K562 (cell line): ENCODE data around the gene SLC1A4. TPM values are rescaled to one million over a fixed set of nuclear protein-coding genes. Genes with fewer than 3 reads are reported as not detected.

Source experiments
- ATAC-seq: fragments of 200-7000 bp; cut with Tn5 transposase; 3 replicates; pipeline ENCODE4 v1.9.1; 2020; ENCODE audit warnings: moderate library complexity
- BruUV-seq: library from RNA; stranded (reverse); fragments of 400-500 nt; replicated peaks from 2 replicates; lab custom pipeline; 2021; lab: Mats Ljungman, UMichigan
- CTCF ChIA-PET: fragments of 300-600 bp; formaldehyde crosslinking; extraction: SDS; loops from one replicate; lab custom pipeline; 2021; ENCODE audit warnings: low intra/inter-chr PET ratio; lab: Yijun Ruan, JAX
- POLR2A ChIA-PET: fragments of 300-600, 350-650 bp; sonication (Branson Sonifier 250); formaldehyde crosslinking; extraction: SDS; loops from one replicate; lab custom pipeline; 2021; ENCODE audit warnings: antibody characterized with exemption, inconsistent platforms; lab: Yijun Ruan, JAX
- DNase-seq, 4 experiments: peaks; one replicate each; pipeline versions ENCODE4 v3.0.0 to v3.0.0-alpha.2; 2011 to 2018; ENCODE audit warnings: low spot score in 3 of 4, mixed read lengths in 3 of 4; ENCODE audit errors: extremely low read depth in 1 of 4
- FAIRE-seq: peaks from 2 replicates; lab custom pipeline; 2011; peaks lifted over from hg19 to GRCh38; lab: Jason Lieb, UNC
- H2AFZ ChIP-seq: 2 replicates; pipeline ENCODE4 v1.6.0; 2011; ENCODE audit warnings: low read depth, low read length, control low read depth, inconsistent platforms
- H3K27ac ChIP-seq: fragments of 200-600 bp; 3 replicates; pipeline ENCODE4 v1.8.0; 2011; ENCODE audit warnings: low read depth, mild to moderate bottlenecking, control low read depth, inconsistent platforms, low read length, moderate library complexity, mixed read lengths; ENCODE audit errors: extremely low read depth
- H3K27me3 ChIP-seq, 2 experiments: fragments of 300-600 bp in 1 of 2; 2 replicates in 1 of 2; 3 replicates in 1 of 2; pipeline versions ENCODE4 v1.6.0 to v1.8.0; 2011; ENCODE audit warnings: inconsistent platforms in 2 of 2, low read length in 2 of 2, mild to moderate bottlenecking in 1 of 2, mixed read lengths in 1 of 2, moderate library complexity in 1 of 2; ENCODE audit not compliant: control insufficient read depth in 2 of 2, insufficient read depth in 2 of 2
- H3K36me3 ChIP-seq: fragments of 300-600 bp; 3 replicates; pipeline ENCODE4 v1.8.0; 2011; ENCODE audit warnings: mild to moderate bottlenecking, low read length, inconsistent platforms; ENCODE audit not compliant: control insufficient read depth, insufficient read depth
- H3K4me1 ChIP-seq, 2 experiments: fragments of 200-600 bp in 1 of 2; replicated peaks in 1 of 2; 2 replicates in 1 of 2; 3 replicates in 1 of 2; pipeline versions ENCODE4 v1.5.1 to v1.8.0; 2011; ENCODE audit warnings: inconsistent platforms in 2 of 2, low read length in 2 of 2, mild to moderate bottlenecking in 1 of 2, mixed read lengths in 1 of 2, moderate library complexity in 1 of 2; ENCODE audit not compliant: control insufficient read depth in 2 of 2, insufficient read depth in 2 of 2
- H3K4me2 ChIP-seq: 2 replicates; pipeline ENCODE4 v1.6.1; 2011; ENCODE audit warnings: low read length, control low read depth, inconsistent platforms, mixed read lengths; ENCODE audit not compliant: insufficient read depth
- H3K4me3 ChIP-seq: fragments of 200-600 bp; sonication (generic), shearing (Covaris generic); 2 replicates; pipeline ENCODE4 v1.5.1; 2016; ENCODE audit warnings: control low read depth, inconsistent platforms
- H3K79me2 ChIP-seq: fragments of 200-600 bp; 3 replicates; pipeline ENCODE4 v1.8.0; 2011; ENCODE audit warnings: low read length, inconsistent platforms; ENCODE audit not compliant: control insufficient read depth, insufficient read depth
- H3K9ac ChIP-seq, 2 experiments: 2 replicates each; pipeline versions ENCODE4 v1.6.0 to v1.6.1; 2011; ENCODE audit warnings: low read depth in 2 of 2, low read length in 2 of 2, control low read depth in 1 of 2, inconsistent platforms in 1 of 2, mild to moderate bottlenecking in 1 of 2, mixed read lengths in 1 of 2; ENCODE audit not compliant: insufficient read depth in 1 of 2
- H3K9me1 ChIP-seq: one replicate; pipeline ENCODE4 v1.6.0; 2011; ENCODE audit warnings: inconsistent platforms, mild to moderate bottlenecking, low read length, moderate library complexity; ENCODE audit not compliant: control insufficient read depth, insufficient read depth
- H3K9me3 ChIP-seq: replicated peaks from 2 replicates; pipeline ENCODE4 v1.5.1; 2011; ENCODE audit warnings: low read depth, low read length, inconsistent platforms; ENCODE audit not compliant: control insufficient read depth, insufficient read depth
- H4K20me1 ChIP-seq: replicated peaks from 2 replicates; pipeline ENCODE4 v1.6.1; 2011; ENCODE audit warnings: low read length, inconsistent platforms, mixed read lengths; ENCODE audit not compliant: control insufficient read depth, insufficient read depth
- BDP1 ChIP-seq: IDR thresholded peaks from 3 replicates; pipeline ENCODE4 v1.6.1; 2011; ENCODE audit not compliant: insufficient read length, insufficient read depth
- BRD4 ChIP-seq: fragments of 200-600 bp; sonication (generic); IDR thresholded peaks from 2 replicates; pipeline ENCODE4 v1.6.1; 2017; ENCODE audit warnings: inconsistent platforms
- CEBPB ChIP-seq: fragments of 450-650 bp; IDR thresholded peaks from 2 replicates; pipeline ENCODE4 v1.6.1; 2016; ENCODE audit warnings: missing genetic modification characterization, missing compliant biosample characterization
- ELK1 ChIP-seq: sonication (generic); formaldehyde crosslinking; IDR thresholded peaks from 2 replicates; pipeline ENCODE4 v1.8.1; 2022; ENCODE audit warnings: missing genetic modification reagents
- EP400 ChIP-seq: fragments of 450-650 bp; IDR thresholded peaks from 2 replicates; pipeline ENCODE4 v1.6.1; 2017; ENCODE audit warnings: antibody characterized with exemption, mild to moderate bottlenecking, moderate library complexity
- ETV5 ChIP-seq: sonication (generic); formaldehyde crosslinking; IDR thresholded peaks from 2 replicates; pipeline ENCODE4 v1.4.0; 2020; ENCODE audit warnings: low read depth, mild to moderate bottlenecking, missing genetic modification reagents
- FUS ChIP-seq: fragments of 200-400 bp; formaldehyde crosslinking; optimal IDR thresholded peaks from 2 replicates; pipeline ENCODE3; 2017; ENCODE audit warnings: low read depth, low read length
- HNRNPL ChIP-seq: fragments of 200-400 bp; formaldehyde crosslinking; IDR thresholded peaks from 2 replicates; pipeline ENCODE4 v1.6.1; 2017; ENCODE audit warnings: low read depth, mild to moderate bottlenecking, low read length
- KLF1 ChIP-seq: fragments of 450-650 bp; IDR thresholded peaks from 2 replicates; pipeline ENCODE4 v1.6.1; 2016; ENCODE audit warnings: missing genetic modification characterization, missing compliant biosample characterization
- PHF21A ChIP-seq: fragments of 450-650 bp; IDR thresholded peaks from 2 replicates; pipeline ENCODE4 v1.6.1; 2017; ENCODE audit warnings: low read depth, borderline replicate concordance
- SMAD2 ChIP-seq: fragments of 150-350 bp; IDR thresholded peaks from 2 replicates; pipeline ENCODE4 v1.6.1; 2014; ENCODE audit warnings: low read depth, mild to moderate bottlenecking, low read length
- SOX6 ChIP-seq: fragments of 450-650 bp; IDR thresholded peaks from 2 replicates; pipeline ENCODE4 v1.6.1; 2014; ENCODE audit warnings: mild to moderate bottlenecking
- ZNF436 ChIP-seq: fragments of 250-450, 450-650 bp; sonication (Bioruptor Pico); formaldehyde crosslinking; IDR thresholded peaks from 2 replicates; pipeline ENCODE4 v1.7.0; 2020; ENCODE audit warnings: mild to moderate bottlenecking
- WGBS: fragments of 100-300 bp; shearing (Covaris generic); methylation state at CpG from one replicate; pipeline ENCODE4 v1.1.6; 2016; ENCODE audit warnings: low coverage, mixed read lengths; ENCODE audit not compliant: insufficient coverage; ENCODE audit errors: missing lambda C conversion rate; 5-methylcytosine and 5-hydroxymethylcytosine counted together
- in situ Hi-C: fragments of 300-500 bp; cut with MboI; formaldehyde crosslinking; loops from 4 replicates; pipeline ENCODE4 v1.15.0; 2018; ENCODE audit warnings: inconsistent platforms, mixed read lengths
- intact Hi-C: fragments of 100-400 bp; cut with micrococcal nuclease; formaldehyde crosslinking; loops from 2 replicates; pipeline ENCODE4 v1.14.2; 2022
- polyA plus RNA-seq, 8 experiments: library from polyadenylated mRNA; depleted of rRNA in 4 of 8; stranded (reverse) in 5 of 8; unstranded in 3 of 8; fragments of >200 nt; fragmentation: Nextera tagmentation in 2 of 8; fragmentation: Illumina TruSeq in 1 of 8; extraction: Ambion mirVana in 2 of 8; extraction: Trizol in 1 of 8; gene quantifications; 2 replicates each; pipeline versions ENCODE4 v1.2.1 to v1.2.3, GENCODE V29; 2011 to 2014; ENCODE audit warnings: inconsistent platforms in 1 of 8, missing spikeins in 1 of 8
- total RNA-seq, 7 experiments: library from RNA; depleted of rRNA in 6 of 7; stranded (reverse); fragments of >200 nt in 6 of 7; fragmentation: Illumina TruSeq in 2 of 7; extraction: Trizol in 2 of 7; gene quantifications; 2 replicates each; pipeline versions ENCODE4 v1.2.1 to v1.2.3, GENCODE V29; 2011 to 2021; ENCODE audit warnings: low replicate concordance in 1 of 7
- TF ChIP-seq, protein P1 (sequence below): sonication (generic); formaldehyde crosslinking; IDR thresholded peaks from 2 replicates; pipeline ENCODE4 v1.8.1; 2023; ENCODE audit warnings: mild to moderate bottlenecking, missing genetic modification reagents

The SLC1A4 gene
- total and polyA plus RNA-seq, 9 of the 15 experiments (the other 6 are each of a cell fraction or from before 2014, with no cell fraction given), result 4.4 to 24.0 (median 10.9) TPM

- Histone ChIP-seq H3K79me2 (no peaks in the 10 kb centered on the region), H3K9ac (no peak overlapping the region), H3K9me3 (no peaks in the 10 kb centered on the region), H3K9me1 (no peaks in the 10 kb centered on the region), H2AFZ (no peak overlapping the region), H3K4me1 (peaks cover 0 to 3% of the 10 kb centered on the region in 2 experiments; a peak in 1 of 5 replicates), H3K27me3 (peaks cover 30 to 70% of the 10 kb centered on the region in 2 experiments), H3K4me2 (no peak overlapping the region)
- no peak for DNase-seq
- 1% methylated on average over 5 of the region's 5 CpGs for WGBS
- CTCF ChIA-PET, result interaction anchor here (0.6 kb wide), 1 partner anchor 573 kb away, joined by 3 read pairs; no protein-coding TSS in a partner anchor
- BruUV-seq, result no TSS peak
- intact Hi-C loops, result no loop called here
- TF ChIP-seq PHF21A, result no peak
- TF ChIP-seq FUS, result no peak
- TF ChIP-seq ETV5 (CRISPR knock-in tag), result no peak
- TF ChIP-seq HNRNPL, result no peak
- TF ChIP-seq, protein P1, sequence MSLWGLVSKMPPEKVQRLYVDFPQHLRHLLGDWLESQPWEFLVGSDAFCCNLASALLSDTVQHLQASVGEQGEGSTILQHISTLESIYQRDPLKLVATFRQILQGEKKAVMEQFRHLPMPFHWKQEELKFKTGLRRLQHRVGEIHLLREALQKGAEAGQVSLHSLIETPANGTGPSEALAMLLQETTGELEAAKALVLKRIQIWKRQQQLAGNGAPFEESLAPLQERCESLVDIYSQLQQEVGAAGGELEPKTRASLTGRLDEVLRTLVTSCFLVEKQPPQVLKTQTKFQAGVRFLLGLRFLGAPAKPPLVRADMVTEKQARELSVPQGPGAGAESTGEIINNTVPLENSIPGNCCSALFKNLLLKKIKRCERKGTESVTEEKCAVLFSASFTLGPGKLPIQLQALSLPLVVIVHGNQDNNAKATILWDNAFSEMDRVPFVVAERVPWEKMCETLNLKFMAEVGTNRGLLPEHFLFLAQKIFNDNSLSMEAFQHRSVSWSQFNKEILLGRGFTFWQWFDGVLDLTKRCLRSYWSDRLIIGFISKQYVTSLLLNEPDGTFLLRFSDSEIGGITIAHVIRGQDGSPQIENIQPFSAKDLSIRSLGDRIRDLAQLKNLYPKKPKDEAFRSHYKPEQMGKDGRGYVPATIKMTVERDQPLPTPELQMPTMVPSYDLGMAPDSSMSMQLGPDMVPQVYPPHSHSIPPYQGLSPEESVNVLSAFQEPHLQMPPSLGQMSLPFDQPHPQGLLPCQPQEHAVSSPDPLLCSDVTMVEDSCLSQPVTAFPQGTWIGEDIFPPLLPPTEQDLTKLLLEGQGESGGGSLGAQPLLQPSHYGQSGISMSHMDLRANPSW (CRISPR knock-in tag), result no peak
- TF ChIP-seq BRD4, result no peak
- no peak for TF ChIP-seq EP400
- no peak for TF ChIP-seq ZNF436 (CRISPR knock-in tag)
- TF ChIP-seq KLF1 (tag), result no peak
- TF ChIP-seq ELK1 (CRISPR knock-in tag), result no peak
- TF ChIP-seq SOX6, result no peak
- no peak for TF ChIP-seq CEBPB (tag)
- TF ChIP-seq SMAD2, result no peak
- no peak for TF ChIP-seq BDP1
- TF ChIP-seq, all 486 proteins: peak for 0
- Histone ChIP-seq H3K27ac (no peak overlapping the region), H3K4me3 (no peak overlapping the region), H3K36me3 (no peaks in the 10 kb centered on the region), H4K20me1 (no peaks in the 10 kb centered on the region)
- ATAC-seq (no peak), FAIRE-seq (no peak)
- POLR2A ChIA-PET, result no interaction called here
- in situ Hi-C loops, result no loop called here
Measured at GRCh38 chr2:64941801-64942200, 47.4 kb upstream of the SLC1A4 start.
